Parathyroid adenoma (tissue), 2 donors: ENCODE measurements around the gene SLC8B1.

Experiments used
- H2AFZ ChIP-seq: fragments of 300-600 bp; sonication (generic); one replicate; pipeline ENCODE4 v1.7.0; 2017; ENCODE audit warnings: antibody characterized with exemption, mild to moderate bottlenecking
- H3K27ac ChIP-seq: fragments of 300-600 bp; sonication (generic); one replicate; pipeline ENCODE4 v1.7.0; 2017
- H3K27me3 ChIP-seq: fragments of 300-600 bp; sonication (generic); one replicate; pipeline ENCODE4 v1.7.0; 2017; ENCODE audit warnings: low read length; ENCODE audit not compliant: control insufficient read depth, insufficient read depth
- H3K36me3 ChIP-seq: fragments of 300-600 bp; sonication (generic); one replicate; pipeline ENCODE4 v1.7.0; 2017; ENCODE audit warnings: low read length; ENCODE audit not compliant: control insufficient read depth, insufficient read depth
- H3K4me1 ChIP-seq: fragments of 300-600 bp; sonication (generic); one replicate; pipeline ENCODE4 v1.7.0; 2017; ENCODE audit warnings: control low read depth
- H3K4me2 ChIP-seq: fragments of 300-600 bp; sonication (generic); one replicate; pipeline ENCODE4 v1.7.0; 2017; ENCODE audit warnings: low read length
- H3K4me3 ChIP-seq: fragments of 300-600 bp; sonication (generic); one replicate; pipeline ENCODE4 v1.7.0; 2017; ENCODE audit warnings: low read depth, low read length
- H3K79me2 ChIP-seq: fragments of 300-600 bp; sonication (generic); one replicate; pipeline ENCODE4 v1.7.0; 2017; ENCODE audit warnings: control low read depth
- H3K9ac ChIP-seq: fragments of 300-600 bp; sonication (generic); one replicate; pipeline ENCODE4 v1.7.0; 2017; ENCODE audit warnings: mild to moderate bottlenecking
- H3K9me3 ChIP-seq: fragments of 300-600 bp; sonication (generic); one replicate; pipeline ENCODE4 v1.7.0; 2017; ENCODE audit warnings: low read length; ENCODE audit not compliant: control insufficient read depth
- TF ChIP-seq, protein P1 (sequence below): fragments of 300-600 bp; sonication (generic); IDR thresholded peaks from one replicate; pipeline ENCODE4 v1.7.0; 2017; ENCODE audit warnings: antibody characterized with exemption, mild to moderate bottlenecking
- donor health status: primary hyperparathyroidism.

Gene SLC8B1

DNA sequence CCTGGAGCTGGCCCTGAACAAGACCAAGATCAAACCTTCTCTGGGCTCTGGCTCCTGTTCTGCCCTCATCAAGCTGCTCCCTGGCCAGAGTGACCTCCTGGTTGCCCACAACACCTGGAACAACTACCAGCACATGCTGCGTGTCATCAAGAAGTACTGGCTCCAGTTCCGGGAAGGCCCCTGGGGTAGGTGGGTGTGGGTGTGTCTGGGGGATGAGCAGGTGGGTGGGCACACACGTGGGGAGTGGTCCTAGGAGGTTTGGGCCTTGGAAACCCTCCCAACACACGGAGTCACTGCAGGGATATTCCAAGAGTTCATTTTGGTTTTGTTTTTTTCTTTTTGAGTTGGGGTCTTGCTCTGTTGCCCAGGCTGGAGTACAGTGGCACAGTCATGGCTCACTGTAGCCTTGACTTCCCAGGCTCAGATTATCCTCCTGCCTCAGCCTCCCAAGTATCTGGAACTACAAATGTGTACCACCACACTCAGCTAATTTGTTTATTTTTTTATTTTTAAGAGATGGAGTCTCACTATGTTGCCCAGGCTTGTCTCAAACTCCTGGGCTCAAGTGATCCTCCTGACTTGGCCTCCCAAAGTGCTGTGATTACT, 40.0 kb upstream of the SLC8B1 start:
- H3K9me3 ChIP-seq: no peaks in the 10 kb centered on the region
- no peaks in the 10 kb centered on the region for H3K27me3 ChIP-seq
- H3K79me2 ChIP-seq: no peaks in the 10 kb centered on the region
- H2AFZ ChIP-seq: no peak overlapping the region
- no peak overlapping the region for H3K27ac ChIP-seq
- no peak overlapping the region for H3K4me2 ChIP-seq
- no peak overlapping the region for H3K9ac ChIP-seq
- TF ChIP-seq, protein P1, sequence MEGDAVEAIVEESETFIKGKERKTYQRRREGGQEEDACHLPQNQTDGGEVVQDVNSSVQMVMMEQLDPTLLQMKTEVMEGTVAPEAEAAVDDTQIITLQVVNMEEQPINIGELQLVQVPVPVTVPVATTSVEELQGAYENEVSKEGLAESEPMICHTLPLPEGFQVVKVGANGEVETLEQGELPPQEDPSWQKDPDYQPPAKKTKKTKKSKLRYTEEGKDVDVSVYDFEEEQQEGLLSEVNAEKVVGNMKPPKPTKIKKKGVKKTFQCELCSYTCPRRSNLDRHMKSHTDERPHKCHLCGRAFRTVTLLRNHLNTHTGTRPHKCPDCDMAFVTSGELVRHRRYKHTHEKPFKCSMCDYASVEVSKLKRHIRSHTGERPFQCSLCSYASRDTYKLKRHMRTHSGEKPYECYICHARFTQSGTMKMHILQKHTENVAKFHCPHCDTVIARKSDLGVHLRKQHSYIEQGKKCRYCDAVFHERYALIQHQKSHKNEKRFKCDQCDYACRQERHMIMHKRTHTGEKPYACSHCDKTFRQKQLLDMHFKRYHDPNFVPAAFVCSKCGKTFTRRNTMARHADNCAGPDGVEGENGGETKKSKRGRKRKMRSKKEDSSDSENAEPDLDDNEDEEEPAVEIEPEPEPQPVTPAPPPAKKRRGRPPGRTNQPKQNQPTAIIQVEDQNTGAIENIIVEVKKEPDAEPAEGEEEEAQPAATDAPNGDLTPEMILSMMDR: no peak
- no peaks in the 10 kb centered on the region for H3K4me1 ChIP-seq
- H3K4me3 ChIP-seq: no peak overlapping the region
- no peaks in the 10 kb centered on the region for H3K36me3 ChIP-seq

GRCh38 chr12:113373969-113374368, 39.1 kb upstream of the SLC8B1 start:
- Histone ChIP-seq H3K9me3 (no peaks in the 10 kb centered on the region), H3K27ac (no peak overlapping the region), H3K4me1 (no peaks in the 10 kb centered on the region), H3K79me2 (no peaks in the 10 kb centered on the region), H3K4me3 (no peak overlapping the region), H3K27me3 (no peaks in the 10 kb centered on the region), H2AFZ (no peak overlapping the region), H3K9ac (no peak overlapping the region), H3K36me3 (no peaks in the 10 kb centered on the region), H3K4me2 (no peak overlapping the region)
- TF ChIP-seq, protein P1: no peak

DNA sequence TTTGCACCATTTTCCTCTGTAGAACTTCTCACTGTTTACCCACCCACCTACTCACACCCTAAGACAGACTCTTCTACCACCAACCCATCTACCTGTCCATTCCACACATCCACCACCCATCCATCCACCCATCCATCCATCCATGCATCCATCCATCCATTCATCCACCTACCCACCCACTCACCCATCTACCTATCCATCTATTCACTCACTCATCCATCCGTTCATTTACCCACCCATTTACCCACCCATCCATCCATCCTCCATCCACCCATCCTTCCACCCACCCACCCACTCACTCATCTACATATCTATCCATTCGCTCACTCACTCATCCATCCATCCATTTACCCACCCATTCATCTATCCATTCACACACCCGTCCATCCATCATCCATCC, 38.5 kb upstream of the SLC8B1 start:
- no peak overlapping the region for H3K4me3 ChIP-seq
- no peaks in the 10 kb centered on the region for H3K9me3 ChIP-seq
- H2AFZ ChIP-seq: no peak overlapping the region
- no peaks in the 10 kb centered on the region for H3K27me3 ChIP-seq
- H3K36me3 ChIP-seq: no peaks in the 10 kb centered on the region
- TF ChIP-seq, protein P1: no peak
- no peak overlapping the region for H3K9ac ChIP-seq
- no peaks in the 10 kb centered on the region for H3K79me2 ChIP-seq
- no peak overlapping the region for H3K4me2 ChIP-seq
- no peaks in the 10 kb centered on the region for H3K4me1 ChIP-seq
- H3K27ac ChIP-seq: no peak overlapping the region

- H3K9ac ChIP-seq: no peak overlapping the region
- H3K27ac ChIP-seq: no peak overlapping the region
- H3K36me3 ChIP-seq: no peaks in the 10 kb centered on the region
- TF ChIP-seq, protein P1: no peak
- no peaks in the 10 kb centered on the region for H3K9me3 ChIP-seq
- H2AFZ ChIP-seq: no peak overlapping the region
- no peaks in the 10 kb centered on the region for H3K27me3 ChIP-seq
- H3K79me2 ChIP-seq: no peaks in the 10 kb centered on the region
- no peak overlapping the region for H3K4me2 ChIP-seq
- H3K4me3 ChIP-seq: no peak overlapping the region
- no peaks in the 10 kb centered on the region for H3K4me1 ChIP-seq
These were observed 37.5 kb upstream of the SLC8B1 start for GRCh38 chr12:113372371-113372770.

DNA sequence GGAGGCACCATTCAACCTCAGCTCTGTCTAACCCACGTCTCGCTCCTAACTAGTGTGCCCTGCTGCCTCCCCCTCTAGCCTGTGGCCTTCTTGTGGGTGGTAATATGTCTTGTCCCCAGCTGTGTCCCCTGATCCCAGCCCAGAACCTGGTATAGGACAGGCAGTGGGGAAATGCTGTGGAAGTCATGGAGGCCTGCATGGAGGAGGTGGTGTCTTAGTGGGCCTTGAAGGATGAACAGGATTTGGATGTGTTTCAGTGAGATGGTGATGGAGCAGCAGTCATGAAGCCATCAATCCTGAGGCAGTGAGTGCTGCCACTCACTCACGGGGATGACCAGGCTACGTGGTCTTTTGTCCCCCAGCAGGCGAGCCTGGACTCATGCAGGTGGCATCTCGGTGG, 36.9 kb upstream of the SLC8B1 start:
- Histone ChIP-seq H3K9ac (no peak overlapping the region), H3K4me3 (no peak overlapping the region), H3K27me3 (no peaks in the 10 kb centered on the region), H3K27ac (no peak overlapping the region), H3K4me2 (no peak overlapping the region), H3K36me3 (no peaks in the 10 kb centered on the region), H3K79me2 (no peaks in the 10 kb centered on the region), H3K9me3 (no peaks in the 10 kb centered on the region), H2AFZ (no peak overlapping the region), H3K4me1 (no peaks in the 10 kb centered on the region)
- TF ChIP-seq, protein P1: no peak
